ENCODE measurements around the gene NCOA1.

DNA sequence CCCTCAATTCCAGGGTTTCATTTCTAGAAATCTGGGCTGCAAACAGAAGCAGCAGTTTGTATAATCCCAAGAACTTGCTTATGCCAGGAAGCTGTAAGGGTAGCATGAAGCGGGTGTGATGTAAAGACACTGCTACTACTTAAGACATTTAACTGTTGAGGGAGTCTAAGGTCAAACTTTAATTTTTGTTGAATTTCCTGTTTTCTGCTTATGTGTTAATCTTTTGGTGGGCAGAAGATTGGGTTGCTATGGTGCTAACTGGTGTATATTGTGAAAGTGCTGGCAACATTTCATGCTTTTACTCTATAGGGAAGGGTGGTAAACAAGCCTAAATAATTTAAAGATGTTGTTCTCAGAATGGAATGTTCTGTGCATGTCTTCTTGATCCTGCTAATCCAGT, 2.7 kb downstream of the NCOA1 start:
- TF ChIP-seq NFRKB (IDR thresholded peaks at IDR 0.05): no peak
- TF ChIP-seq LEF1 (IDR thresholded peaks at IDR 0.05; ENCODE audit: borderline replicate concordance): no peak
- no peak for TF ChIP-seq FOXA1 (IDR thresholded peaks at IDR 0.05)
- no peak for TF ChIP-seq SP1 (IDR thresholded peaks at IDR 0.05)
- no peak for TF ChIP-seq HDGF (IDR thresholded peaks at IDR 0.05; ENCODE audit: borderline replicate concordance)

Data from HEK293T (cell line).